C4-2B (cell line): ENCODE results near the gene NRAS.

Experiments
- ZFX ChIP-seq: fragments of 450-650 bp; IDR thresholded peaks from 2 replicates; pipeline ENCODE4 v1.6.1; 2017
- TF ChIP-seq, protein P1 (sequence below): fragments of 450-650 bp; conservative IDR thresholded peaks from 2 replicates; pipeline ENCODE4 v1.5.1; 2017; ENCODE audit warnings: mild to moderate bottlenecking

DNA sequence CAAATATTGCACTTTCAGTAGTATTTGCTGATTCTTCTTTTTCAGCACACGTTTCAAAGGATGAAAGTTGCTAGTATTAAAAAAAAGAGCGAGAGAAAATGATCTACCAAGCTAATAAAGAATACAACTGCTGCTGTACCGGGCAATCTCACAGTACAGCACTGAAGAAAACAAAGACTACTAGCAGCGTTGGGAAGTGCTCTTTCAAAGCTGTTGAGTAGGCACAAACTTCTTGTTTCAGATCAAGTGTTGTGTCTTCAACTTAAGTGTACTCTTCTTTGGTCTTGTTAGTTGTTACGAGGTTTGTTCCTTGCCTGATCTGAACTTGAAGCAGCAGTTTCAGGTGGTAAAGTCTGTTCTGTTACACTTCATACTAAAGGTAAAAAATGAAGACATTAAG lies 33.3 kb upstream of the NRAS start:
- TF ChIP-seq, protein P1, sequence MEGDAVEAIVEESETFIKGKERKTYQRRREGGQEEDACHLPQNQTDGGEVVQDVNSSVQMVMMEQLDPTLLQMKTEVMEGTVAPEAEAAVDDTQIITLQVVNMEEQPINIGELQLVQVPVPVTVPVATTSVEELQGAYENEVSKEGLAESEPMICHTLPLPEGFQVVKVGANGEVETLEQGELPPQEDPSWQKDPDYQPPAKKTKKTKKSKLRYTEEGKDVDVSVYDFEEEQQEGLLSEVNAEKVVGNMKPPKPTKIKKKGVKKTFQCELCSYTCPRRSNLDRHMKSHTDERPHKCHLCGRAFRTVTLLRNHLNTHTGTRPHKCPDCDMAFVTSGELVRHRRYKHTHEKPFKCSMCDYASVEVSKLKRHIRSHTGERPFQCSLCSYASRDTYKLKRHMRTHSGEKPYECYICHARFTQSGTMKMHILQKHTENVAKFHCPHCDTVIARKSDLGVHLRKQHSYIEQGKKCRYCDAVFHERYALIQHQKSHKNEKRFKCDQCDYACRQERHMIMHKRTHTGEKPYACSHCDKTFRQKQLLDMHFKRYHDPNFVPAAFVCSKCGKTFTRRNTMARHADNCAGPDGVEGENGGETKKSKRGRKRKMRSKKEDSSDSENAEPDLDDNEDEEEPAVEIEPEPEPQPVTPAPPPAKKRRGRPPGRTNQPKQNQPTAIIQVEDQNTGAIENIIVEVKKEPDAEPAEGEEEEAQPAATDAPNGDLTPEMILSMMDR = no peak
- no peak for TF ChIP-seq ZFX
